HG03439 (cell line): Measurements from ENCODE around the gene VDR.

Experiments used
- ATAC-seq: cut with Tn5 transposase; IDR thresholded peaks from one replicate; pipeline ENCODE4 v1.9.1; 2021; ENCODE audit warnings: mild to moderate bottlenecking, moderate library complexity; ENCODE audit not compliant: unreplicated experiment

VDR gene

GRCh38 chr12:47875746-47876439 is 28.9 kb downstream of the VDR start:
- ATAC-seq, result no peak

- no peak for ATAC-seq
These were observed 30.5 kb downstream of the VDR start for GRCh38 chr12:47874316-47874715.

GRCh38 chr12:47870175-47870781 is 34.5 kb downstream of the VDR start:
- peak; percentile 47 for ATAC-seq

GRCh38 chr12:47868552-47869031 is 36.2 kb downstream of the VDR start:
- ATAC-seq, result peak; percentile 63

DNA sequence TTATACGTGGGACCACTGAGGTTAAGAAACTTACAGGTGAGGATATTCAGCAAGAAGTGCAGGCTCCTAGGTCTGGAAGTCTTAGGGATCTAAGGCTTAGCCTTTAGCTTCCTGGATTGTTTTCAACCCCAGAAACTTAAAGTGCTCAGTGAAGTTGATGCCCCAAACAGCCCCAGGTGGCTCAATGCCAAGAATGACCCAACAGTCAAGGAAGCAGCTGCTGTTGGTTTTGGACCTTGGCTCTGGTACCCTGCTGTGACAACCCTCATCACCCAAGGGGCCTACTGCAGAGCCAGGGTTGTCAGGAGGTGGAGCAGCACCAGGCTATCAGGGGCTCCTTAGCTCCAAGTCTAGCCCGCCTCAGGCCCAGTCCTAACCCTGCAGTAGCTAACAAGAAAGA is 36.8 kb downstream of the VDR start:
- ATAC-seq, result peak; percentile 15

DNA sequence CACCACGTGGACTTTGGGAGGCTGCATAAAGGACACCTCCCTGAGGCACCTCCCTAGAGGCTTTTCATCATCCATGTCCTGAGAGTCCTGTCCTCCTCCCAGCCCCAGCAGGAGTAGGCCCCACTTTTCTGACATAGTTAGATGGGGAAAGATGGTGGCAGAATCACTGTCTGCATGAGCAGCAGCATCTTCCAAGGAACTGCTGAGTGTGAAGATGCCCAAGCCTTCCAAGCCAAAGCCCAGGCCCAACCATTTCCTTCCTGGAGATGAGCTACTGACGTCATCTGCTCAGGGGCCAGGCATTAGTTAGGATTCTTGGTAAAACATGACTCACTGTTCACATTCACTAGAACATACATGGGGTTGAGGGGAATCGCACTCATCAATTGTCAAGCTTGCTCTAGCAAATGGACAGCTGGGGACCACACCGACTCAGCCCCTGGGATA is 37.3 kb downstream of the VDR start:
- no peak for ATAC-seq

DNA sequence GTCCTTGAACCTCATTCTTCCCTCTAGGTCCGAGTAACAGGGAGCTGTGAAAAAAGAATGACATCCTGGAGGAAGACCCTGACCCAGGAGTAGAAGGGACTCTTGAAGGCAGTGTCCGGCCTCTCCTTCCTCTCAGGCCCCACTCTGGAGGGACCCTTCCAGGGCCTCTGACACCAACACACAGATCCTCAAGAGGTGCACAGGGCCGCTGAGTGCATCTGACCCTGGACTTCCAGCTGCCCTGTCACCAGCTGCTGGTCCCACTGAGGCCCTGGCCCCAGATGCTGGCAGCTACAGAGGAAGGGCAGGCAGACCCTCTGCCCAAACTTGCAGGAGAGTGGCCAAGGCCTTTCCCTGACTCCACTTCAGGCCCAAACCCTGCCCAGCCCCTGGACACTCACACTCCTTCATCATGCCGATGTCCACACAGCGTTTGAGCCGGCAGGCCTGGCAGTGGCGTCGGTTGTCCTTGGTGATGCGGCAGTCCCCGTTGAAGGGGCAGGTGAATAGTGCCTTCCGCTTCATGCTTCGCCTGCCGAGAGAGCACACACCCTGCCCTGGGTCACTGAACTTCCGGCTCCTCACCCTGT is 40.1 kb downstream of the VDR start:
- no peak for ATAC-seq

DNA sequence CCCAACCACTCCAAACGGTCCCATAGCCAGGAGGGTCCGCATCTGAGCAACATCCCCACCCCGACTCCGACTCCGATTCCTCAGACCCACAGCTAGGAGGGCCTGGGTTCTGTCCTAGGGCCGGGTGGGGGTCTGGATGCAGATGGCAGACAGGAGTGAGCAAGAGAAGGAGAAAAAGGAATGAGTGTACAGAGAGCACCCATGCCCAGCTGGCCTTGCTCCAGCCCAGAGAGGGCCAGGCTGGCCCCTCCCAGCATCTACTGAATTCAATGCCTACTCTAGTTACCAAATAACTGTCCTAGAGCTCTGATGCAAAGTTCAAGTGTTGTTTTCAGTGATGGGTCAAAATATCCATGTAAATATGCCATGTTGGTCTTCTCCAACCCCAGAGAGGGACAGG is 40.8 kb downstream of the VDR start:
- no peak for ATAC-seq

- ATAC-seq, result no peak
These were observed 41.3 kb downstream of the VDR start for GRCh38 chr12:47863467-47863866.

- ATAC-seq, result no peak
These were observed 41.9 kb downstream of the VDR start for GRCh38 chr12:47862881-47863280.

- ATAC-seq, result no peak
These were observed 42.5 kb downstream of the VDR start for GRCh38 chr12:47862167-47862750.

- ATAC-seq, result no peak
These were observed 43.9 kb downstream of the VDR start for GRCh38 chr12:47860873-47861272.

GRCh38 chr12:47860279-47860841 is 44.4 kb downstream of the VDR start:
- no peak for ATAC-seq

DNA sequence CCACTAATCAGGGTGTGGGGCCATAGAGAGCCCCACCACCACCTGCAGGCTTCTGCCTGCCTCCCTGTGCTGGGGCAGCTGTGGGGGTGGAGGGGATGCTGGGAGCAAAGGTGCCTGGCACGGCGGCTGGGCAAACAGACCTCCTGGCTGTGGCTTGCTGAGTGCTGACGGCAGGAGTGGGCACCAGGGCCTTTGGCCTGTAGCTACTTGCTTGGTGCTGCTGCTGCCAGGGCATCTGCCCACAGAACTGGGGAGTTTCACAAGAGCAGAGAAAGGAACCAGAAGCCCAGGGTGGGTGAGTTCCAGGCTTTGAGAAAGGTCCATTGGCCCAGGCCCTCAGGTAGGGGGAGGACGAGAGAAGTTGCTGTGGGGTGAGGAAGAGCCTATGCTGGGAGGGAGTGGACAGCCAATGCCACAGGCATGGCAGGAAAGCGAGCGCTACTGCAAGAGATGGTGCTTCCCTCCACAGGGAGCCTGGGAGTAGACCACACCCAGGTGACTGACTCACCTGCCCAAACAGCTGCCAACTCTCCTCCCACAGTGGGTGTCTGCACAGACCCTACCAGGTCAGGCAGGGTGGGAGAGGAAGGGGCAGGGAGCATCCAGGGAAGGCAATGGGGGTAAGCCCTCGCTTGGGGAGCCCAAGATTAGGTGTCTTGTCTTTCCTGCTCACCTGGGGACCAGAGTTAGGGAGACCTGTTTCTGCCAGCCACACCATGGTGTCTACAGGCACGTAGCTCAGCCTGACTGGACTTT is 46.1 kb downstream of the VDR start:
- no peak for ATAC-seq

GRCh38 chr12:47856721-47857575 is 47.8 kb downstream of the VDR start:
- ATAC-seq, result no peak

DNA sequence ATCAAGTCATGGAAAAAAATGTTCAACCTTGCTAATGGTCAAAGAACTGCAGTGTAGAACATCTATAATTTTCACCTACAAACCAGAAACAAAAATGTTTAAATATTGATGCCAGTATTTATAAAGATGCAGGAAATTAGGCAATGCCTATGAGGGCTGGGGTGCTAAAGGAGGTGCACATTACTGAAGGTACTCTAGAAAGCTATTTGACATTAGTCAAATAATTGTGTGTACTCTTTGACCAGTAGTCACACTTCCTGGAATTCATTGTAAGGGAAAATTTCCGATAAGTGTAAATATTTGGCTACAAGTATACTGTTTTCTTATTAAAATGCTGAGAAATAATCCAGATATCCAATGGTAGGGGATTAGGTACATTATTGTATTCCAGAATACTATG is 48.7 kb downstream of the VDR start:
- ATAC-seq, result no peak

DNA sequence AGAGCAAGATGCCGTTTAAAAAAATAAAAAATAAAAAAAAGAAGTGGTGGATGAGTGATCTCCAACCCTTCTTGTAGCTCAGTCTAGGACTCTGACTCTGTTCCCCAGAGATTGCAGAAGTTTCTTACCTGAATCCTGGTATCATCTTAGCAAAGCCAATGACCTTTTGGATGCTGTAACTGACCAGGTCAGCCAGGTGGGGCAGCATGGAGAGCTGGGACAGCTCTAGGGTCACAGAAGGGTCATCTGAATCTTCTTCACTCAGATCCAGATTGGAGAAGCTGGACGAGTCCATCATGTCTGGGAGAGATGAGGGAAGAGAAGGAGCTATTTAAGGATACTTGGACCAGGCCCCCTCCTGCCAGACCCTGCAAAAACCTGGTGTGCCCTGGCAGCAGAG is 49.3 kb downstream of the VDR start:
- no peak for ATAC-seq

DNA sequence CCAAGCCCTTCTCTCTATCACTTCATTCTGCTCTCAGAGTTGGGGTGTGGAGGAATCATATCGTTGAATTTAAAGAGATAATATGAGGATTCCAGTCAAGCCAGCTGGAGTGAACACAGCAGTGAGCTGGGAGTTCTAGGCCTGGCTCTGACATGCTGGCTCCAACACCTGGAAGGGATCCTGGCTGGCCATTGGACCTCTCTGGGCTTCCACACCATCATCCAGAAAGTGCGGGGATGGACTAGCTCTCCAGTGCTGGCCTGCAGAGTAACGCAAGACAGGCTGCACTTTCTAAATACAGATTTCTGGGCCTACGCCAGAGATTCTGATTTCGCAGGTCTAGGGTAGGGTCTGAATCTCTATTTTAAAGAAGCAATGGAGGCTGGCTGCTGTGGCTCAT is 50.3 kb downstream of the VDR start:
- no peak for ATAC-seq

- no peak for ATAC-seq
These were observed 52.7 kb downstream of the VDR start for GRCh38 chr12:47852096-47852571.
